Astrocyte (in vitro differentiated cells and primary cell): ENCODE data around the gene INSYN2B. TPM values are rescaled to one million over a fixed set of nuclear protein-coding genes. Genes with fewer than 3 reads are reported as not detected.

Source experiments
- DNase-seq: peaks from one replicate; pipeline ENCODE4 v3.0.0-alpha.2; 2010; ENCODE audit warnings: low read depth
- FAIRE-seq: peaks from 2 replicates; lab custom pipeline; 2011; peaks lifted over from hg19 to GRCh38; lab: Jason Lieb, UNC
- H2AFZ ChIP-seq: 2 replicates; pipeline ENCODE4 v1.6.0; 2012; ENCODE audit warnings: low read depth, low read length, inconsistent platforms
- H3K27ac ChIP-seq: 2 replicates; pipeline ENCODE4 v1.5.1; 2011; ENCODE audit warnings: low read depth, low read length, inconsistent platforms
- H3K27me3 ChIP-seq: 2 replicates; pipeline ENCODE4 v1.6.0; 2011; ENCODE audit warnings: low read length, inconsistent platforms; ENCODE audit not compliant: insufficient read depth
- H3K36me3 ChIP-seq: 2 replicates; pipeline ENCODE4 v1.5.1; 2011; ENCODE audit warnings: low read length, inconsistent platforms; ENCODE audit not compliant: insufficient read depth
- H3K4me1 ChIP-seq: 2 replicates; pipeline ENCODE4 v1.5.1; 2011; ENCODE audit warnings: low read length, inconsistent platforms; ENCODE audit not compliant: insufficient read depth
- H3K4me2 ChIP-seq: 2 replicates; pipeline ENCODE4 v1.6.0; 2012; ENCODE audit warnings: low read length, inconsistent platforms
- H3K4me3 ChIP-seq: 2 replicates; pipeline ENCODE4 v1.5.1; 2011; ENCODE audit warnings: low read depth, mild to moderate bottlenecking, low read length, inconsistent platforms; ENCODE audit not compliant: insufficient read depth
- H3K79me2 ChIP-seq: 2 replicates; pipeline ENCODE4 v1.6.0; 2012; ENCODE audit warnings: mild to moderate bottlenecking, low read length, inconsistent platforms; ENCODE audit not compliant: insufficient read depth
- H3K9ac ChIP-seq: 2 replicates; pipeline ENCODE4 v1.6.0; 2012; ENCODE audit warnings: mild to moderate bottlenecking, low read length, inconsistent platforms
- H3K9me3 ChIP-seq: 2 replicates; pipeline ENCODE4 v1.5.1; 2012; ENCODE audit warnings: low read depth, mild to moderate bottlenecking, low read length, inconsistent platforms; ENCODE audit not compliant: insufficient read depth
- H4K20me1 ChIP-seq: 2 replicates; pipeline ENCODE4 v1.6.0; 2012; ENCODE audit warnings: low read length, inconsistent platforms; ENCODE audit not compliant: insufficient read depth
- H3K27ac Mint-ChIP-seq: one replicate; pipeline ENCODE4 v1.8.0; 2021; ENCODE audit warnings: mild to moderate bottlenecking, mixed read lengths; ENCODE audit not compliant: unreplicated experiment
- H3K27me3 Mint-ChIP-seq: one replicate; pipeline ENCODE4 v1.8.0; 2021; ENCODE audit warnings: low read depth, mixed read lengths; ENCODE audit not compliant: unreplicated experiment
- H3K36me3 Mint-ChIP-seq: one replicate; pipeline ENCODE4 v1.8.0; 2021; ENCODE audit warnings: low read depth, mixed read lengths; ENCODE audit not compliant: unreplicated experiment
- H3K4me1 Mint-ChIP-seq: one replicate; pipeline ENCODE4 v1.8.0; 2021; ENCODE audit warnings: low read depth, mixed read lengths; ENCODE audit not compliant: unreplicated experiment
- H3K4me3 Mint-ChIP-seq: one replicate; pipeline ENCODE4 v1.8.0; 2021; ENCODE audit warnings: mild to moderate bottlenecking, moderate library complexity, mixed read lengths; ENCODE audit not compliant: unreplicated experiment
- H3K9me3 Mint-ChIP-seq: one replicate; pipeline ENCODE4 v1.8.0; 2021; ENCODE audit warnings: mild to moderate bottlenecking, mixed read lengths; ENCODE audit not compliant: unreplicated experiment
- CTCF ChIP-seq: IDR thresholded peaks from 2 replicates; pipeline ENCODE4 v1.5.1; 2011; ENCODE audit warnings: low read depth, mild to moderate bottlenecking, inconsistent platforms, low read length, moderate library complexity; ENCODE audit not compliant: insufficient read depth
- EZH2 ChIP-seq: IDR thresholded peaks from 2 replicates; pipeline ENCODE4 v1.6.1; 2012; ENCODE audit warnings: mild to moderate bottlenecking, low read length, inconsistent platforms; ENCODE audit not compliant: insufficient read depth
- total RNA-seq: library from RNA; stranded (reverse); gene quantifications from 2 replicates; pipeline ENCODE4 v1.2.1, GENCODE V29; 2021

INSYN2B gene
- total RNA-seq, 1 donor from 2014 or later, result 0.36 TPM

DNA sequence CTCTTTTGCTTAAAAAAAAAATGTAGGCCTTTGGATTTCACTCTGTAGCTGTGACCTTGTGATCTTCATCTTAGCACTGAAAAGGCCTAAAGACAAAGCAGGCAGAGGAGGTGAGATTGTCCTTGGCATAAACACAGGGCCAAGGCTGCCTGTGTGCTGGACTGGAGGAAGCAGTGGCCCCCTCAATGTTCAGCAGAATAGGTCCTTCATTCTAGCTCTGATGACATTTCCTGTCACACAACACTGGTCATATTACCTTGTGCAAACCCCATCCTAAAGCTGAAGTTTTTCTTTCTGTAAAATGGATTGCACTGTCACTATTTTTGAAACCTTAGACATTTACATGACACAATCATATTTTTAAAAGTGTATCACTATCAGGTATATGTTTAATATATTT lies 147.4 kb downstream of the INSYN2B start:
- no peaks in the 10 kb centered on the region for H3K9me3 ChIP-seq
- H4K20me1 ChIP-seq, result no peaks in the 10 kb centered on the region
- H3K4me1 ChIP-seq, result no peaks in the 10 kb centered on the region
- Mint-ChIP-seq H3K27me3 (peaks cover 2% of the 10 kb centered on the region), H3K4me1 (peaks cover 1% of the 10 kb centered on the region), H3K36me3 (no peaks in the 10 kb centered on the region), H3K9me3 (no peaks in the 10 kb centered on the region), H3K27ac (no peak overlapping the region), H3K4me3 (no peak overlapping the region)
- no peak overlapping the region for H3K4me3 ChIP-seq
- no peak overlapping the region for H3K9ac ChIP-seq
- TF ChIP-seq CTCF, result no peak
- TF ChIP-seq EZH2, result no peak
- no peak overlapping the region for H2AFZ ChIP-seq
- H3K27ac ChIP-seq, result no peak overlapping the region
- H3K79me2 ChIP-seq, result no peaks in the 10 kb centered on the region
- no peak for DNase-seq
- no peaks in the 10 kb centered on the region for H3K36me3 ChIP-seq
- FAIRE-seq, result no peak
- no peak overlapping the region for H3K4me2 ChIP-seq
- no peaks in the 10 kb centered on the region for H3K27me3 ChIP-seq

DNA sequence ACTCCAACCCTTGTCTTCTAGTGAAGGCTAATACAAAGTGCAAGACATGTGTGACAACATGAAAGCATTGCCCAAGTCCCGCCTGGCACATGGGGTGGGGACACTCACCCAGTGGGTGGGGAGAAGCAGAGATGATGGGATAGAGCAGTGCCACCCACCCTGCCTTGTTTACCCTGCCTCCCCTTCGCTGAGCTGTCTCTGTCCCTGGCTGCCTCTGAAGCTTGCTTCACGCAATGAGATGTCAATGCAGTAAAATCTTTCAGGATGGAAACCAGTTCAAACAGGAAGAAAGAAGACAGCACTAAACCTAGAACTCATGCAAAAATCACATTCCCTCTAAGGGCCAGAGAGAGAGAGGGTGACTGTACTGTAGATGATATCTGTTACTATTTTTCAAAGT lies 148.0 kb downstream of the INSYN2B start:
- H3K36me3 Mint-ChIP-seq, result no peaks in the 10 kb centered on the region
- Histone ChIP-seq H3K79me2 (no peaks in the 10 kb centered on the region), H3K4me1 (no peaks in the 10 kb centered on the region), H3K27me3 (no peaks in the 10 kb centered on the region), H3K36me3 (no peaks in the 10 kb centered on the region), H3K4me2 (no peak overlapping the region), H2AFZ (no peak overlapping the region), H3K4me3 (no peak overlapping the region), H4K20me1 (no peaks in the 10 kb centered on the region), H3K9ac (no peak overlapping the region), H3K9me3 (no peaks in the 10 kb centered on the region), H3K27ac (no peak overlapping the region)
- peaks cover 1% of the 10 kb centered on the region for H3K4me1 Mint-ChIP-seq
- H3K9me3 Mint-ChIP-seq, result no peaks in the 10 kb centered on the region
- no peak for TF ChIP-seq EZH2
- no peak for TF ChIP-seq CTCF
- no peak overlapping the region for H3K4me3 Mint-ChIP-seq
- no peak for FAIRE-seq
- H3K27me3 Mint-ChIP-seq, result peaks cover 2% of the 10 kb centered on the region
- H3K27ac Mint-ChIP-seq, result no peak overlapping the region
- DNase-seq, result no peak

DNA sequence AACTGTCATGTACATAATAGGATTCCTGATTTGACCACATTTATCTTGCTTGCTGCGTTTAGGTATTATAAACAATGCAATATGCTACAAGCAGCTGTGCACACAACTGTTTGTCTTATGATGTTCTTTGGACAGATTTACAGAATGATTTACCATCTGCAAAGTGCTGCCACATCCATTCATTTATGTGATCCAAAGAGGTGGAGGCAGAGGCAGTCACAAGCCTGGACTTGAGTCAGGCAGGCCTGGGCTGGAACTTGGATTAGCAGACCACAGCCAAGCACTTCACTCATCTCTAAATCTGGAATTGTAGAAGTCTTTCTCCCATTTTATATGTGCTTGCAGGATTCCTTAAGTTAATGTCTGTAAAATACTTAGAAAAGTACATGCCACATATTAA lies 149.0 kb downstream of the INSYN2B start:
- Histone ChIP-seq H3K4me1 (no peaks in the 10 kb centered on the region), H3K27ac (no peak overlapping the region), H3K36me3 (no peaks in the 10 kb centered on the region), H3K4me3 (no peak overlapping the region), H4K20me1 (no peaks in the 10 kb centered on the region), H3K79me2 (no peaks in the 10 kb centered on the region), H3K27me3 (no peaks in the 10 kb centered on the region), H3K9me3 (no peaks in the 10 kb centered on the region), H2AFZ (no peak overlapping the region), H3K4me2 (no peak overlapping the region), H3K9ac (no peak overlapping the region)
- Mint-ChIP-seq H3K27ac (no peak overlapping the region), H3K4me1 (peaks cover 1% of the 10 kb centered on the region), H3K36me3 (no peaks in the 10 kb centered on the region), H3K9me3 (no peaks in the 10 kb centered on the region), H3K27me3 (peaks cover 2% of the 10 kb centered on the region), H3K4me3 (no peak overlapping the region)
- DNase-seq, result no peak
- FAIRE-seq, result no peak
- TF ChIP-seq CTCF (no peak), EZH2 (no peak)
